SJSA1 (cell line): ENCODE results near the gene METTL1. TPM values are rescaled to one million over a fixed set of nuclear protein-coding genes. Genes with fewer than 3 reads are reported as not detected.
"Not testable (repeated sequence)": the region's sequence is repeated elsewhere in the genome, so short reads cannot be mapped to it uniquely, and the experiment has no call there.

Experiments used
- DNase-seq, 2 experiments: peaks; one replicate each; pipeline ENCODE4 v3.0.0-alpha.2; 2015 to 2020; ENCODE audit warnings: low spot score in 2 of 2, low read depth in 1 of 2
- H3K27ac ChIP-seq: fragments of 250-450 bp; sonication (Bioruptor Pico); 2 replicates; pipeline ENCODE4 v1.5.1; 2020; ENCODE audit warnings: mild to moderate bottlenecking, moderate library complexity
- H3K27me3 ChIP-seq: fragments of 250-450 bp; sonication (Bioruptor Pico); replicated peaks from 2 replicates; pipeline ENCODE4 v1.5.1; 2020; ENCODE audit warnings: mild to moderate bottlenecking, moderate library complexity
- H3K36me3 ChIP-seq: fragments of 250-450 bp; sonication (Bioruptor Pico); 2 replicates; pipeline ENCODE4 v1.5.1; 2020; ENCODE audit warnings: mild to moderate bottlenecking
- H3K4me1 ChIP-seq: fragments of 250-450 bp; sonication (Bioruptor Pico); replicated peaks from 2 replicates; pipeline ENCODE4 v1.6.1; 2021; ENCODE audit warnings: mild to moderate bottlenecking
- H3K4me3 ChIP-seq: fragments of 250-450 bp; sonication (Bioruptor Pico); 2 replicates; pipeline ENCODE4 v1.5.1; 2020; ENCODE audit warnings: mild to moderate bottlenecking
- H3K9me3 ChIP-seq: fragments of 250-450 bp; sonication (Bioruptor Pico); replicated peaks from 2 replicates; pipeline ENCODE4 v1.5.1; 2020; ENCODE audit warnings: mild to moderate bottlenecking
- total RNA-seq: library from RNA; depleted of rRNA; stranded (reverse); fragments of >200 nt; shearing (Covaris generic); gene quantifications from 2 replicates; pipeline ENCODE4 v1.2.3, GENCODE V29; 2014; rRNA removed

The METTL1 gene
- total RNA-seq, 1 experiment from 2014 or later = 173 TPM

DNA sequence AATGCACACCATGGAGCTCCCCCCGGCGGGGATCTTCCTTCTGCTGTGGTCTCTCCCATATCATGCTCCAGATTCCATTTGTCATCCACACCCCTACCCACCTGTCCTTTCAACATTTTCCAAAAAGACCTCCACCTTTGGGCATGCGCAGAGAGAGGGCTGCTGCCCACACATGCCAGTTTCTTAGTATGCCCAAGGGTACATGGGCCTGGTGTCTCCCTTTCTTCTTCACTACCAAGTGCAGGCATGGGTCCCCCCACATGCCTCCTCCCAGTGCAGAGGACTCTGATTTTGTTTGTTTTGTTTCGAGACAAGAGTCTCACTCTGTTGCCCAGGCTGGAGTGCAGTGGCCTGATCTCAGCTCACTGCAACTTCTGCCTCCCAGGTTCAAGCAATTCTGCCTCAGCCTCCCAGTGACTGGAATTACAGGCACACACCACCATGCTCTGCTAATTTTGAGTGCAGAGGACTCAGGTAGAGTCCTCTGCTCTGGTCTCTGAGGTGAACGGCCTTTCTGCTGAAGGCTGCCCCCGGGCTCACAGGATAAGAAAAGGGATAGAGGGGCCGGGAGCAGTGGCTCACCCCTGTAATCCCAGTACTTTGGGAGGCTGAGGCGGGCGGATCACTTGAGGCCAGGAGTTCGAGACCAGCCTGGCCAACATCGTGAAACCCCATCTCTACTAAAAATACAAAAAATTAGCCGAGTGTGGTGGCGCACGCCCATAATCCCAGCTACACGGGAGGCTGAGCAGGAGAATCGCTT, 49.9 kb downstream of the METTL1 start:
- not testable (repeated sequence) for H3K4me3 ChIP-seq, H3K9me3 ChIP-seq, H3K27ac ChIP-seq
- Histone ChIP-seq H3K36me3 (peaks cover 62% of the 10 kb centered on the region), H3K4me1 (peaks cover 14% of the 10 kb centered on the region), H3K27me3 (peaks cover 15% of the 10 kb centered on the region; the same call in 1 of the 2 replicates)
- peak in 1 of 2 experiments; percentile 89 for DNase-seq

DNA sequence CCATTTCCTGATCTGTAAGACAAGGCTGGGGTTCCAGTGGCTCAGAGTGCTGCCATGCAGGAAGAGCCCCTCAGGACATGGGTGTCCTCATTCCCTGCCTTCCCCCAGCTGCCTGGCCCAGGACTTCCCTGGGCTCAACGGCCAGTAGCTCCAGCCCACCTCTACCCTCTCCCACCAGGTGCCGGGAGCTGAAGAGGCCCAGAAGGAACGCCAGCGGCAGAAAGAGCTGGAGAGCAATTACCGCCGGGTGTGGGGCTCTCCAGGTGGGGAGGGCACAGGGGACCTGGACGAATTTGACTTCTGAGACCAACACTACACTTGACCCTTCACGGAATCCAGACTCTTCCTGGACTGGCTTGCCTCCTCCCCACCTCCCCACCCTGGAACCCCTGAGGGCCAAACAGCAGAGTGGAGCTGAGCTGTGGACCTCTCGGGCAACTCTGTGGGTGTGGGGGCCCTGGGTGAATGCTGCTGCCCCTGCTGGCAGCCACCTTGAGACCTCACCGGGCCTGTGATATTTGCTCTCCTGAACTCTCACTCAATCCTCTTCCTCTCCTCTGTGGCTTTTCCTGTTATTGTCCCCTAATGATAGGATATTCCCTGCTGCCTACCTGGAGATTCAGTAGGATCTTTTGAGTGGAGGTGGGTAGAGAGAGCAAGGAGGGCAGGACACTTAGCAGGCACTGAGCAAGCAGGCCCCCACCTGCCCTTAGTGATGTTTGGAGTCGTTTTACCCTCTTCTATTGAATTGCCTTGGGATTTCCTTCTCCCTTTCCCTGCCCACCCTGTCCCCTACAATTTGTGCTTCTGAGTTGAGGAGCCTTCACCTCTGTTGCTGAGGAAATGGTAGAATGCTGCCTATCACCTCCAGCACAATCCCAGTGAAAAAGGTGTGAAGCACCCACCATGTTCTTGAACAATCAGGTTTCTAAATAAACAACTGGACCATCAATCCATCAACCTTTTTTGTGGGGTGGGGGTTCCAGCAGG, 51.0 kb downstream of the METTL1 start:
- Histone ChIP-seq H3K4me3 (no peak overlapping the region), H3K27me3 (peaks cover 15% of the 10 kb centered on the region; the same call in 1 of the 2 replicates), H3K4me1 (peaks cover 3% of the 10 kb centered on the region), H3K36me3 (peaks cover 64% of the 10 kb centered on the region), H3K9me3 (no peaks in the 10 kb centered on the region), H3K27ac (no peak overlapping the region)
- peak in 1 of 2 experiments; percentile 94 for DNase-seq

DNA sequence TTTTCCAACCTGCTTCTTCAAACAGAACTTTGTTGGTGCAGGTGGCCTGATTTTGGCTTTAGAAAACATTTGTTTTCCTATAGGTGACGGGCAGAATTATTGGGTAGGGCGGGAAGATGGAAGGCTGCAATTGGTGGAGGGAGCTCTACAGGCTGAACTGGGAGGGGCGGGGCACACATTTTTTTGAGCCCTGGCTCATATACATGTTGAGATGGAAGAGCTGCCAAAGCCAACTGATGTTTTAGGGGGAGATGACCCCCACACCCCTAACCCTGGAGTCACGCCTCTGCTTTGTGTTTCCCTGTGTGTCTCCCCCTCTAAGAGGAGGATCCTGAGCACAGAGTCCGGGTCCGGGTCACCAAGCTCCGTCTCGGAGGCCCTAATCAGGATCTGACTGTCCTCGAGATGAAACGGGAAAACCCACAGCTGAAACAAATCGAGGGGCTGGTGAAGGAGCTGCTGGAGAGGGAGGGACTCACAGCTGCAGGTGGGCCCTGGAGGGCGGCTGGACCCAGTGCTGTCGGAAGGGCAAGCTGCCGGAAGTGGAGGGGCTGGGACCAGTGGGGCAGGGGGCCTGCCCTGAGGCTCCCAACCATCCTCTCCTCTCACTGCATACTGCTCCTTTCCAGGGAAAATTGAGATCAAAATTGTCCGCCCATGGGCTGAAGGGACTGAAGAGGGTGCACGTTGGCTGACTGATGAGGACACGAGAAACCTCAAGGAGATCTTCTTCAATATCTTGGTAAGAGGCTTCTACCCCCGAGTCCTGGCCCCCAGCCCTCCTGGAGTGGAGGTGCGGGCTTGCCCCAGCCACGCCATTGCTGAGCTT, 51.9 kb downstream of the METTL1 start:
- peak in 1 of 2 experiments; percentile 94 for DNase-seq
- Histone ChIP-seq H3K9me3 (no peaks in the 10 kb centered on the region), H3K4me1 (no peaks in the 10 kb centered on the region), H3K27ac (no peak overlapping the region), H3K27me3 (peaks cover 15% of the 10 kb centered on the region; the same call in 1 of the 2 replicates), H3K36me3 (peaks cover 73% of the 10 kb centered on the region), H3K4me3 (no peak overlapping the region)

DNA sequence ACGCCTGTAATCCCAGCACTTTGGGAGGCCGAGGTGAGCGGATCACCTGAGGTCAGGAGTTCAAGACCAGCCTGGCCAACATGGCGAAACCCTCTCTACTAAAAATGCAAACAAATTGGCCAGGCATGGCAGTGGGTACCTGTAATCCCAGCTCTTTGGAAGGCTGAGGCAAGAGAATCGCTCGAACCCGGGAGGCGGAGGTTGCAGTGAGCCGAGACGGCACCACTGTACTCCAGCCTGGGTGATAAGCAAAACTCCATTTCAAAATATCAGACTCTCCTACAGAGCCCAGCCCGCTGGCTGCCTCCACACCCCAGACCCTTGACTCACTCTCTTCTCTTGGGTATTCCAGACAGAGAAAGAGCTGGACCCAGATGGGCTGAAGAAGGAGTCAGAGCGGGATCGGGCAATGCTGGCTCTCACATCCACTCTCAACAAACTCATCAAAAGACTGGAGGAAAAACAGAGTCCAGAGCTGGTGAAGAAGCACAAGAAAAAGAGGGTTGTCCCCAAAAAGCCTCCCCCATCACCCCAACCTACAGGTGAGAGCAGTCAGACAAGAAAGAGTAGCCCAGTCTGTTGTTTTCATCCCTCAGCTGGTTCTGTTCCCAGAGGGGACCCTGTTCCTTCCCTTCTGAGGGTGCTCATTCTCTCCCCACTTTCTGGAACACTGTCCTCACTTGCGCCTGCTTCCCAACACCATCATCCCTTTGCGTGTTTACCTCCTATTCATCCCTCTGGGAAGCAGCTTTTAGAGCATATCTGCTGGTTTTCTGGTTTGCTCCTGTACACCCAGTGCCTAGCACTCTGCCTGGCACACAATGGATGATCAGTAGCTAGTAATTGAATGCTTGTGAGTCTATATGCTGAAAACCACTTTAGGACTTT, 53.0 kb downstream of the METTL1 start:
- Histone ChIP-seq H3K9me3 (no peaks in the 10 kb centered on the region), H3K27ac (no peak overlapping the region), H3K4me1 (no peaks in the 10 kb centered on the region), H3K36me3 (peaks cover 82% of the 10 kb centered on the region), H3K4me3 (no peak overlapping the region), H3K27me3 (peaks cover 4% of the 10 kb centered on the region; the same call in 1 of the 2 replicates)
- peak in 1 of 2 experiments; percentile 87 for DNase-seq

Other genes starting within 250 kb of the METTL1 start
- 63.3 and 70.5 TPM in 2 replicates for gene MBD6, start 249.3 kb downstream of the METTL1 start, total RNA-seq
- 3,855 and 4,325 TPM in 2 replicates for gene DCTN2, start 224.9 kb downstream of the METTL1 start, total RNA-seq
- 2.1 and 2.8 TPM in 2 replicates for gene KIF5A, start 222.1 kb downstream of the METTL1 start, total RNA-seq
- 544 and 654 TPM in 2 replicates for gene PIP4K2C, start 180.9 kb downstream of the METTL1 start, total RNA-seq
- gene DTX3, start 167.3 kb downstream of the METTL1 start, total RNA-seq = 187 and 286 TPM in 2 replicates
- gene ARHGEF25, start 160.7 kb downstream of the METTL1 start, total RNA-seq = 107 and 145 TPM in 2 replicates
- gene B4GALNT1, start 138.9 kb downstream of the METTL1 start, total RNA-seq = 841 and 950 TPM in 2 replicates
- gene OS9, start 78.0 kb downstream of the METTL1 start, total RNA-seq = 4,436 and 6,328 TPM in 2 replicates
- 0.78 and 0.89 TPM in 2 replicates for gene AGAP2, start 33.4 kb downstream of the METTL1 start, total RNA-seq
- 429 and 571 TPM in 2 replicates for gene TSPAN31, start 27.1 kb downstream of the METTL1 start, total RNA-seq
- gene CDK4, start 19.8 kb downstream of the METTL1 start, total RNA-seq = 3,953 and 4,723 TPM in 2 replicates
- gene MARCHF9, start 17.0 kb downstream of the METTL1 start, total RNA-seq = 88.7 and 107 TPM in 2 replicates
- 12.9 and 21.9 TPM in 2 replicates for gene CYP27B1, start 5.0 kb downstream of the METTL1 start, total RNA-seq
- gene EEF1AKMT3, start 509 bp upstream of the METTL1 start, total RNA-seq = 53.1 and 62.2 TPM in 2 replicates
- gene TSFM, start 10.7 kb upstream of the METTL1 start, total RNA-seq = 591 and 596 TPM in 2 replicates
- 6.0 and 6.6 TPM in 2 replicates for gene AVIL, start 46.6 kb upstream of the METTL1 start, total RNA-seq
- gene CTDSP2, start 74.6 kb upstream of the METTL1 start, total RNA-seq = 420 and 508 TPM in 2 replicates
- 275 and 410 TPM in 2 replicates for gene ATP23, start 169.5 kb upstream of the METTL1 start, total RNA-seq